Effector memory CD8-positive, alpha-beta T cell (primary cell): ENCODE measurements around the gene PDE6B.
A peak's percentile ranks its signal among the peaks of the same experiment; 100 is the strongest.

Experiments used
- ATAC-seq: fragments of 150-1000 bp; cut with Tn5 transposase; replicated peaks from 2 replicates; pipeline ENCODE4 v1.10.0; 2021; ENCODE audit warnings: mild to moderate bottlenecking, moderate library complexity
- DNase-seq, 3 experiments: peaks; one replicate each; pipeline ENCODE4 v3.0.0; 2021
- H3K27ac Mint-ChIP-seq, 2 donors: one replicate each; pipeline ENCODE4 v1.8.0; 2022; ENCODE audit warnings: mild to moderate bottlenecking in 2 of 2, mixed read lengths in 2 of 2, moderate library complexity in 2 of 2
- H3K27me3 Mint-ChIP-seq, 2 donors: one replicate each; pipeline ENCODE4 v1.8.0; 2022; ENCODE audit warnings: mixed read lengths in 2 of 2
- H3K36me3 Mint-ChIP-seq: one replicate; pipeline ENCODE4 v1.8.0; 2022; ENCODE audit warnings: mild to moderate bottlenecking, moderate library complexity, mixed read lengths; ENCODE audit not compliant: insufficient read depth
- H3K4me1 Mint-ChIP-seq, 2 donors: one replicate each; pipeline ENCODE4 v1.8.0; 2022; ENCODE audit warnings: low read depth in 2 of 2, mixed read lengths in 2 of 2
- H3K4me3 Mint-ChIP-seq, 2 donors: one replicate each; pipeline ENCODE4 v1.8.0; 2022; ENCODE audit warnings: mild to moderate bottlenecking in 2 of 2, mixed read lengths in 2 of 2, moderate library complexity in 2 of 2
- H3K9me3 Mint-ChIP-seq, 2 donors: one replicate each; pipeline ENCODE4 v1.8.0; 2022; ENCODE audit warnings: mixed read lengths in 2 of 2

PDE6B gene

GRCh38 chr4:706834-707598, 81.6 kb downstream of the PDE6B start:
- Mint-ChIP-seq H3K27ac (peak overlapping the region; percentile 51 to 60), H3K4me1 (peaks cover 25 to 27% of the 10 kb centered on the region in 2 donors), H3K4me3 (peak overlapping the region; percentile 41), H3K27me3 (no peaks in the 10 kb centered on the region), H3K9me3 (no peaks in the 10 kb centered on the region), H3K36me3 (peaks cover 7% of the 10 kb centered on the region)
- ATAC-seq (no peak), DNase-seq (no peak)

- Mint-ChIP-seq H3K27me3 (no peaks in the 10 kb centered on the region), H3K9me3 (no peaks in the 10 kb centered on the region), H3K4me1 (peaks cover 28 to 30% of the 10 kb centered on the region in 2 donors), H3K4me3 (peak overlapping the region in 1 of 2 donors; percentile 23), H3K27ac (peak overlapping the region in 1 of 2 donors; percentile 59), H3K36me3 (peaks cover 7% of the 10 kb centered on the region)
- no peak for ATAC-seq
- DNase-seq, result no peak
Measured at GRCh38 chr4:707929-708630, 82.7 kb downstream of the PDE6B start.

DNA sequence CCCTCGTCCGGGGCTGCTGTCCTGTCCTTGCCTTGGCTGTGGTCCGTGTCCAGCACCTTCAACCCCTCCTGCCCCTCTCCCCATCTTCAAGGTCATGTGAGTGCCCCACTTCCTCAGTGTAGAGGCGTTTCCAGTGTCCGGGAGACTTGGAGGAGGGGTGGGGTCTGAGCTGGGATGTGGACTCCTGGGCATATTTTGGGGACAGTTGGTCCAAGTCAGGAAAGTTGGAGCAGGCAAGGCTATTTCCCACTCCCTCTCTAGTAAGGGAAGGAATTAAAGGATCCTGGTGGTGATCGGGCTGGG, 83.2 kb downstream of the PDE6B start:
- no peaks in the 10 kb centered on the region for H3K27me3 Mint-ChIP-seq
- DNase-seq (no peak), ATAC-seq (no peak)
- peak overlapping the region in 1 of 2 donors; percentile 23 for H3K4me3 Mint-ChIP-seq
- peaks cover 7% of the 10 kb centered on the region for H3K36me3 Mint-ChIP-seq
- H3K4me1 Mint-ChIP-seq, result peaks cover 28 to 30% of the 10 kb centered on the region in 2 donors
- H3K9me3 Mint-ChIP-seq, result no peaks in the 10 kb centered on the region
- H3K27ac Mint-ChIP-seq, result peak overlapping the region in 1 of 2 donors; percentile 59

GRCh38 chr4:709348-709747, 84.0 kb downstream of the PDE6B start:
- no peaks in the 10 kb centered on the region for H3K9me3 Mint-ChIP-seq
- H3K27ac Mint-ChIP-seq, result peak overlapping the region in 1 of 2 donors; percentile 59
- no peak for DNase-seq
- H3K4me3 Mint-ChIP-seq, result no peak overlapping the region
- peaks cover 7% of the 10 kb centered on the region for H3K36me3 Mint-ChIP-seq
- peaks cover 29 to 31% of the 10 kb centered on the region in 2 donors for H3K4me1 Mint-ChIP-seq
- ATAC-seq, result no peak
- no peaks in the 10 kb centered on the region for H3K27me3 Mint-ChIP-seq

DNA sequence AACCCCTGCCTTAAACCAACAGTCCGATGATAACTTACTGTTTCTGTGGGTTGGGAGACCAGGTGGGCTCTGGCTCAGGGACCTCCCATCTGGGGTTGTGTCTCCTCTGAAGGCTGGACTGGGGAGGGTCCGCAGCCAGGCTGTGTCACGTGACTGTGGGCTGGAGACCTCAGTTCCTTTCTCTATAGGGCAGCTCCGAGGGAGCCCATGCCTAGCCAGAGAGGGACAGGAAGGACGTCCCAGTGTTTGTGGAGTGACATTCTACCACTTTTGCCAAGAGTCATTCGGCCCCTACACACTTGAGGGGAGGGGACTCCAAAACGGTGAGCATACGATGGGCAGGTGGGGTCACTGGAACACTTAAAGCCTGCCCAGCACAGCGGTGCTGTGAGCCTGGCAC, 84.7 kb downstream of the PDE6B start:
- ATAC-seq, result no peak
- no peak for DNase-seq
- peak overlapping the region in 1 of 2 donors; percentile 59 for H3K27ac Mint-ChIP-seq
- peak overlapping the region in 1 of 2 donors; percentile 26 for H3K4me3 Mint-ChIP-seq
- H3K4me1 Mint-ChIP-seq, result peaks cover 31 to 34% of the 10 kb centered on the region in 2 donors
- H3K9me3 Mint-ChIP-seq, result no peaks in the 10 kb centered on the region
- peaks cover 7% of the 10 kb centered on the region for H3K36me3 Mint-ChIP-seq
- H3K27me3 Mint-ChIP-seq, result no peaks in the 10 kb centered on the region

DNA sequence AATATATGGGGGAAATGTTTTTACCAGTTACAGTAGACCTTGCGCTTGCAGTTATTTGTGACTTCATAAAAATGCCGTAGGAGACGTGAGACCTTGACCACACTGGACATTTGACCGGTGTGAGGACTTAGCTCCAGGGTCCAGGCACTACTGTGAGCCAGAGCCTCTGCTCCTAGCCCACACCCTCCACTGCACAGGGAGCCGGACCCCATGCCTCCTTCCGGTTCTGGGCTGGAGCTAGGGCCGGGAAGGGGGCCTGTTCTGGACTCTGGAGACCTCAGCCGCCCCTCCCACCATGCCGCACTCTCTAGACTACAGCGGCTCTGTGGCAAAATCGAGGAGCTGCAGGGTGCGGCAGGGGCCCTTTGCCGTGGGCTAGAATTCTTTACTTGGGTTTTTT, 85.5 kb downstream of the PDE6B start:
- Mint-ChIP-seq H3K36me3 (peaks cover 4% of the 10 kb centered on the region), H3K9me3 (no peaks in the 10 kb centered on the region), H3K27me3 (no peaks in the 10 kb centered on the region), H3K4me3 (no peak overlapping the region), H3K27ac (no peak overlapping the region), H3K4me1 (peaks cover 32 to 33% of the 10 kb centered on the region in 2 donors)
- ATAC-seq (no peak), DNase-seq (no peak)

GRCh38 chr4:712093-712492, 86.7 kb downstream of the PDE6B start:
- Mint-ChIP-seq H3K27ac (no peak overlapping the region), H3K4me3 (no peak overlapping the region), H3K36me3 (peaks cover 4% of the 10 kb centered on the region), H3K27me3 (no peaks in the 10 kb centered on the region), H3K4me1 (peaks cover 33% of the 10 kb centered on the region in 2 donors), H3K9me3 (no peaks in the 10 kb centered on the region)
- no peak for ATAC-seq
- no peak for DNase-seq

DNA sequence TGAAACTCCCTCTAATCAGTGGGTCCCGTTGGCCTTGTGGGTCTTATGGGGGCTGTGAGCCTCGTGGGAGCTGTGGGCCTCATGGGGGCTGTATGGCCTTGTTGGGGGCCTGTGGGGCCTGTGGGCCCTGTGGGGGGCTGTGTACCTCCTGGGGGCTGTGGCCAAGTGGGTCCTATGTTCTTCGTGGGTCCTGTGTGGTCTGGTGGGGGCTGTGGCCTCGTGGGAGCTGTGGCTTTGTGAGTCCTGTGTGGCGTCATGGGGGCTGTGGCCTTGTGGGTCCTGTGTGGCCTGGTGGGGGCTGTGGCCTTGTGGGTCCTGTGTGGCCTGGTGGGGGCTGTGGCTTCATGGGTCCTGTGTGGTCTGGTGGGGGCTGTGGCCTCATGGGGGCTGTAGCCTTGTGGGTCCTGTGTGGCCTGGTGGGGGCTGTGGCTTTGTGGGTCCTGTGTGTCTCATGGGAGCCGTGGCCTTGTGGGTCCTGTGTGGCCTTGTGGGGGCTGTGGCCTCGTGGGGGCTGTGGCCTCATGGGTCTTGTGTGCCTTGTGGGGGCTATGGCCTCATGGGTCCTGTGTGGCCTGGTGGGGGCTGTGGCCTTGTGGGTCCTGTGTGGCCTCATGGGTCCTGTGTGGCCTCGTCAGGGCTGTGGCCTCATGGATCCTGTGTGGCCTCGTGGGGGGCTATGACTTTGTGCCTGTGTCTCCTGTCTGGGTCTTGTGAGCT, 87.7 kb downstream of the PDE6B start:
- no peaks in the 10 kb centered on the region for H3K27me3 Mint-ChIP-seq
- H3K9me3 Mint-ChIP-seq, result no peaks in the 10 kb centered on the region
- H3K27ac Mint-ChIP-seq, result peak overlapping the region in 1 of 2 donors; percentile 35
- DNase-seq (no peak), ATAC-seq (no peak)
- H3K36me3 Mint-ChIP-seq, result peaks cover 4% of the 10 kb centered on the region
- H3K4me3 Mint-ChIP-seq, result no peak overlapping the region
- peaks cover 38 to 40% of the 10 kb centered on the region in 2 donors for H3K4me1 Mint-ChIP-seq

- DNase-seq (no peak), ATAC-seq (no peak)
- Mint-ChIP-seq H3K27me3 (no peaks in the 10 kb centered on the region), H3K4me1 (peaks cover 32 to 37% of the 10 kb centered on the region in 2 donors), H3K9me3 (no peaks in the 10 kb centered on the region), H3K36me3 (peaks cover 4% of the 10 kb centered on the region), H3K4me3 (no peak overlapping the region), H3K27ac (no peak overlapping the region)
Measured at GRCh38 chr4:714087-714486, 88.7 kb downstream of the PDE6B start.

GRCh38 chr4:717601-718320, 92.4 kb downstream of the PDE6B start:
- ATAC-seq (no peak), DNase-seq (no peak)
- no peaks in the 10 kb centered on the region for H3K9me3 Mint-ChIP-seq
- peak overlapping the region in 1 of 2 donors; percentile 89 for H3K27ac Mint-ChIP-seq
- no peaks in the 10 kb centered on the region for H3K27me3 Mint-ChIP-seq
- peaks cover 36 to 41% of the 10 kb centered on the region in 2 donors for H3K4me1 Mint-ChIP-seq
- H3K36me3 Mint-ChIP-seq, result peaks cover 5% of the 10 kb centered on the region
- H3K4me3 Mint-ChIP-seq, result no peak overlapping the region

DNA sequence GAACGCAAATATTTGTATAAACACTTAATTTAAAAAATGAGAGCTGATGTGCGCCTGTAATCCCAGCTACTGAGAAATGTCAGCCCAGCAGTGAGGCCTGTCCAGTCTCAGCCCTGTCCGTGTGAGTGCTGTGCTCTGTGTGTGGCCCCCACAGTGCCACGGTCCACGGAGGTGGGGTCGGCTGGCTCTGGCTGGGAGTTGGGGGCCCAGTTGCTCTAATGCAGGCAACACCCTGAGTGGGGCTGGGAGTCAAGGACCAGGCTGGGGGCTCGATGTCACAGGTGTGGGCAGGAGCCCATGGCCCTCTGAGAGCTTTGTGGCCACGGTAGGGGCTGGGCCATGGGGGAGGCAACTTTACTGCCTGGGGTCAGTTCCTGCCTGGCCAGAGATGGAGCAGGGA, 93.1 kb downstream of the PDE6B start:
- H3K36me3 Mint-ChIP-seq, result peaks cover 10% of the 10 kb centered on the region
- peaks cover 39 to 44% of the 10 kb centered on the region in 2 donors for H3K4me1 Mint-ChIP-seq
- no peak overlapping the region for H3K4me3 Mint-ChIP-seq
- no peak for DNase-seq
- H3K9me3 Mint-ChIP-seq, result no peaks in the 10 kb centered on the region
- ATAC-seq, result no peak
- peak overlapping the region; percentile 82 to 89 for H3K27ac Mint-ChIP-seq
- H3K27me3 Mint-ChIP-seq, result no peaks in the 10 kb centered on the region
